ENCODE results near the gene CEMIP.
A peak's percentile ranks its signal among the peaks of the same experiment; 100 is the strongest.

Gene CEMIP

DNA sequence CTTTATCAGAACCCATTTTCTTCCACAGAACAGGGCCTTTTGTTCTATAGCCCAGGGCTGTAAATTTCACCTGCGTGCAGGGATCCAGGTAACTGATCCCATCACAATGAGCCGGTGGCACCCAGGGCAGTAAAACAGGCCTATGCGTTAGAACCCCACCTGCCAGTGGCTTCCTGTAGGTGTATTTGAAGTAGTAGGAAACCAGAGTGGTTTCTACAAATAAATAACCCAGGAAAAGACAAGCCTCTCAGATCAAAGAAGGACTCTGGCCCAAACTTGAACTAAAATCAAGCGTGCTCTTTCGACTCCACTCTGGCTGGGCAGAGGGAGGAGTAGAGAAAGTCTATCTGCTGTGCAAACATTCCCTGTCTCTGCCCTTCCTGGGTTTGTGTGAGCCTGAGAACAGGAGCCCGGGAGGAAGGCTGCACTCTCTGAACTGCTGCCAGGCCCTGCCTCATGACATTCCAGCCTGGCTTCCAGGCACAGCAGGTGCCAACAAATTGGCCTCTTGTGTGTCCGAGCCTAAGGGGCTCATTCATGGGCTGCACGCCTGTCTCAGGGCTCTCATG is 77.7 kb downstream of the CEMIP start:
- peak; percentile 47 for DNase-seq

- no peak for DNase-seq
Measured at GRCh38 chr15:80861731-80862170, 82.6 kb downstream of the CEMIP start.

- no peak for DNase-seq
Measured at GRCh38 chr15:80864666-80865065, 85.5 kb downstream of the CEMIP start.

DNA sequence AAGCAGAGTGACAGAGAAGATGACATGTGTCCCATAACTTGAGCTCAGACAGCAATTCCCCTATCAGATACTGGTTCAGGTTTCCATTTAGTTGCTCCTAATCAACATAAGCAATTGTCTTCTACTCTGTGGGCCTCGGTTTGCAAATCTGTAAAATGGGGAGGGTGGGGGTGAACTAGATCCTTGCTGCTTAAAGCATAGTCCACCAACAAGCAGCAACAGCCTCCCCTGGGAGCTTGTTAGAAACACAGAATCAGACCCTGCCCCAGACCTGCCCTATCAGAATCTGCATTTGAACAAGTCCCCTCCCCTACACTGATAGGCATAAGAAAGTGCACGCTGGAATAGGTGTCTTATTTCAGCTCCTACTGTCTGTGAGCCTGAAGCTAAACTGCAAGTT is 87.8 kb downstream of the CEMIP start:
- no peak for DNase-seq

DNA sequence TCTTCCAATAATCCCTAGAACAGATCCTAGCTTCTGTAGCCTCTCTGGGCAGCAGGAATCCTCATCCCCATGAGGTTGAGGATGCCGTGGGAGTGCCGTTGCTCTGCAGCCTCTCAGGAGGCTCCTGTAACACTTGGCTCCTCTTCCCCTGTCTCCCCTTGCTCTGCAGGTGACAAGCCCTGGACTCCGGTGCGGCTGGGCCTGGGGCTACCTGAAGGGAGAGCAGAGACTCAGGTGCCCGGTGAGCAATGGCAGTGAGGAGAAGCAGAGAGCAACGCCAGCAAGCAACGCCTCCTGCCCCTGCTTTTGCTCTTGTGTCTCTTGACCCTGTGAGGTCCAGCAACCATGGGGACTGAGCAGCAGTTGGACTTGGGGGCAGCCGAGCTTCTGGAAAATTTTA is 91.2 kb downstream of the CEMIP start:
- no peak for DNase-seq

- no peak for DNase-seq
Measured at GRCh38 chr15:80870893-80871292, 91.7 kb downstream of the CEMIP start.

DNA sequence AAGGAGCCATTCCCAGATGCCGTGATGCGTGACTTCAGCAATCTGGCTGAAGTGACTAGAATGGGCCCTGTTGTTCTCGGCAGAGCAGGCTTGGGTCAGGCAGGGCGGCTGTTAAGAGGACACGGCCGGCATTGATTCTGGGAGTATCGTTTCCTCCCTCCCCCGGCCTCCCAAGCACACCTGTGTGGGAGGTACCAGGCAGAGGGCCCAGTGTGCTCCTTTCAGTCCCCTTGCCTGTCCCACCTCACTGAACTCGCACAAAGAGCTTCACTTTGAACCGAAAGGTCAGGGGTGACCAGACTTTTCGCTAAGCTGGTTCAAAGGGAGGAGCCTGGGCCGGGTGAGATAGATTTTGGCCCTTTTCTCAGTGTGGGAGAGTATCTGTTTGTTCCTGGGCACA is 92.7 kb downstream of the CEMIP start:
- no peak for DNase-seq

GRCh38 chr15:80873366-80873952 is 94.3 kb downstream of the CEMIP start:
- DNase-seq: no peak

GRCh38 chr15:80875568-80876347 is 96.6 kb downstream of the CEMIP start:
- DNase-seq: no peak

DNA sequence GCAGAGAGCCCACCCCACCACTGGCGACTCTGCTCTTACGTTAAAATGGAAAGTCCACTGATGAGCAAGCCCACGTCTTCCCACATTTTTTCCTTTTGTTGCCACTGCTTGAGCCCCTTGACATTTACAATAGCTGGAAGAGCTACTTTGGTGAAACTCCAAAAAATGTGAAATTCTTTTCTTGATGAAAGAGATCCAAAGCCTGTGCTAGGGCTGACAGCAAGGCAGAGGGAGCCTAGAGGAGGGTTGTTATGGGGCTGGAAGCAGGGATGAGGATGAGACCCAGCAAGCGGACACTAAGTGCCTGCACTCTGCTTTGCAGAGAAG is 97.1 kb downstream of the CEMIP start:
- no peak for DNase-seq

DNA sequence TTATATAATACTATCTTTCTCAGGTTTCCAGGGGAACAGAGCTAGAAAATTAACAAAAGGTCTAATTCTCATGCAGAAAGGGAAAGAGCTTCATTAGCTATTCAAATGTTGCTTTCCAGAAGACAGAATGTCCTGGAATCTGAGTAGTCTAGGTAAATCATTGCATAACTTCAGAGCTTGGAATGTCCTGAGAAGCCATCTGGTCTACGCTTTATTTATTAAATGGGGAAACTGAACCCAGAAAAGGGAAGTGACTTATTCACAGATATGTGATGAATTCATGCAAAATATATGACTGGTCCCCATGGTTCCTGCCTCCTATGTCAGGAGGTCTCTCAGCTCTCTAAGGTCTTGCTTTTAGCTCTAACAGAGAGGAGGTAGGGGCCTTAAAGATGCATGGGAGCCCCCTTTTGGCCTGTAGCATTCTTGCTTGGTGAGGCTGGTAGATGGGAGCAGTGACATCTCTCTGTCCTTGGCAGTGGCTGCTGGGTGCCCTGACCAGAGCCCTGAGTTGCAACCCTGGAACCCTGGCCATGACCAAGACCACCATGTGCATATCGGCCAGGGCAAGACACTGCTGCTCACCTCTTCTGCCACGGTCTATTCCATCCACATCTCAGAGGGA is 99.2 kb downstream of the CEMIP start:
- DNase-seq: no peak

GRCh38 chr15:80878867-80879250 is 99.7 kb downstream of the CEMIP start:
- no peak for DNase-seq

GRCh38 chr15:80880086-80880485 is 100.9 kb downstream of the CEMIP start:
- no peak for DNase-seq

DNA sequence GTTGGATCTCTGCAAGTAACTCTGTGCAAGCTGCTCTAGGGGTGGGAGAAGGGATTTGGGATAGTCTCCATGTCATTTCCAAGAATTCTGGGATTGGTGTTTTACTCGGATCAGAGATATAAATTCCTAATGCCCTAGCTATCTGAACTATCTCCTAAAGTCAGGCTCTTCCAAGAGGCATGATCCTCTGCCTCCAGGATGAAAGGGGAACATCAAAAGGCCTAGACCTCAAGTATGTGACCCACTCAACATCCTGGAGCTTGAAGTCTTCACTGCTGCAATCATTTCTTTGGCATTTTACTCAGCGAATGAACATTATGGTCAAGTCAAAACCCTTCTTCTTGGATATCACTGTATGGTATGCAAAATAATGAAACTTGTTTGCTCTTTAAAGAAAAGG is 104.5 kb downstream of the CEMIP start:
- no peak for DNase-seq

DNA sequence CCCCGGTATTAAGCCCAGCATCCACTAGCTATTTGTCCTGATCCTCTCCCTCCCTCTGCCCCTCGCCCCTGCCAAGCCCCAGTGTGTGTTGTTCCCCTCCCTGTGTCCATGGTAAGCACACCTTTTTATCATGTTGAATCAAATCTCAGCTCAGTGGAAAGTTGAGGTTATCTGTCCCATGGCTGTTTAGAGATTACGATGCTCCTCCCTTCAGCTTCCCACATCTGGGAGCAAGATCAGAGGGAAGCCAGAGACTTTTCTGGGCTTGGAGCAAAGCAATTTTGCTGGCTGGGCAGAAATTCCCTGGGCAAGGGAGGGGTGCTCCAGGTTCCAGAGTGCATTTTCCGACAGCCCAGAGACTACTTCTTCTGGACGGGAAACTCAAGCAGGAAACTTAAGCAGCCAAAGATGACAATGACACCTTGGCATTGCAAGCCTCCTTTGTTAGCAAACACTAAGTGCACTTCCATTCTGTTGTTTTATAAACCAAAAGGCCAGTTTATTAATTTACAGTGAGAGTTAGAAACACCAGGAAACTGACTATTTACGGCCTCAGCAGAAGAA is 105.9 kb downstream of the CEMIP start:
- DNase-seq: no peak

DNA sequence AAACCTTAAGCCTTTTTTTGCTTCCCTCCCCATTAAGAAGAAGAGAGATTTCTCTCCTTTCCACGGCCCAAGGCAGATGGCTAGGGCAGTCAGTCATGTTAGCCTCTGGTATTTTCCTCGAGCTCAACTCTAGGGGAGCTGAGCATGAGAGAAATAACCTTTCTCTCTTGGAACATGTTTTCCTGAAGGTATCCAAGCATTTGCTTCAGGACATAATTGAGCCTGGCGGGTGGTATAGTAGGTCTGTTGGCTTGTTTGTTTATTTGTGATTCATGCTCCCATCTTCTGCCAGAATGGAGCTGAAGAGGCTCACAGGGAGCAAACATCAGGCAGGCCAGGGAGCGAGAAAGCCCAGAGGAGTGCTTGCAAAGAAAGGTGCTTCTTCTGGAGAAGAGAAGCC is 108.0 kb downstream of the CEMIP start:
- DNase-seq: peak; percentile 56

DNA sequence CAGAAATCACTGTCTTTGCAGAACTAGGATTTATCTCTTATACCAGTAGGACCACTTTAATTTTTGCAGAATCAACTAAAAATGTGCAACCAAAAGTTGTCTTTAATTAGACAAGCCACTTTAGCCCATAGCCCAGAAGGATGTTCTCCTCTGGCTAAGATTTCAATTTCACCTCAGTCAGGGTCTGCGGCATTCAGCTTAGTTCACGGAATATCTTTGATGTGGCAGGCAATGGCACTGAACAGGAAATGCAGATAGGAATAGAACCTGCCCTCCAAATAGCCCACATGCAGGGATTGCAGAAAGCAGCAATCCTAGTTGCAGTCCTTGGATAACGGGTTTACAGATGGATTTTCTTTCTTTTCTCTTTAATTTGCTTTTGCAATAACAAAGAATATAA is 109.7 kb downstream of the CEMIP start:
- DNase-seq: no peak

DNA sequence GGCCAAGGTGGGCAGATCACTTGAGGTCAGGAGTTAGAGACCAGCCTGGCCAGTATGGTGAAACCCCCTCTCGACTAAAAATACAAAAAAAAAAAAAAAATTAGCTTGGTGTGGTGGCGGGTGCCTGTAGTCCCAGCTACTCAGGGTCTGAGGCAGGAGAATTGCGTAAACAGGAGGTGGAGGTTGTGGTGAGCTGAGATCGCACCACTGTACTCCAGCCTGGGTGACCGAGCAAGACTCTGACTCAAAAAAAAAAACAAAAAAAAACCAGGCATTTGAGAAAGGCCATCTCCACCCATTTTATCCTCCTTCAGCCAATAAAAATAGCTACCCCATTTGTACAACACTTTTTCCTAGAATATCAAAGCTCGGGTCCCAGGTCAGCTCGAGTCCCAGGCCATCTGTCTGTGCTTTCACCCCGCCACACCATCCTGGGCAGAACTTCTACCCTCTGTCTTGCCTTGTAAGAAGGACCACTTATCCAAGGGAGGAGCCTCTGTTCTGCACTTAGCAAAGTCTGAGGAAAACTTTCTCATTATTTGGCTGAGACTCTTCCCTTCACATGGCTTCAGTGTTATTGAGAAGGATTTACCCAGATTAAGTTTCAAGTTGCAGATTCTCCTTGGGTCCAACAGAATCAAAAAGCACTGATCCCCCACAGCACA is 111.3 kb downstream of the CEMIP start:
- no peak for DNase-seq

DNA sequence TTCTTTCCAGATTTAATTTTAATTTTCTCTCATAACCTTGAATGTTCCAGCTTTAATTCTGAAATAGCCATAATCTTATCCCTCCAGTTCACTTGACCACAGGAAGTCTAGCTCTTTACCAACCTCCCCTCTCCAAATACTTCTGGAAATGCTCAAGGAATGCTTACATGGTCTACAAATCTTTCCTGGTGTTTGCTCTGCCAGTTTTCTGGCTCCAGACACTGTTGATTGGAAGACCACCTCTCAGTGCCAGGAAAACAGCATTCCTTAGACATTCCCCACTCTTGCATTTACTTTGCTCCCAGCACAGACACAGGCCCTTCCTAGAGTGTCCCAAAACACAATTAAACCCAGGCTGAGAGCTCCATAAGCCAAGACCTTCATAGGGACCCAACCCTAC is 111.8 kb downstream of the CEMIP start:
- no peak for DNase-seq

- DNase-seq: no peak
Measured at GRCh38 chr15:80892414-80892813, 113.2 kb downstream of the CEMIP start.

- DNase-seq: no peak
Measured at GRCh38 chr15:80893777-80894176, 114.6 kb downstream of the CEMIP start.

DNA sequence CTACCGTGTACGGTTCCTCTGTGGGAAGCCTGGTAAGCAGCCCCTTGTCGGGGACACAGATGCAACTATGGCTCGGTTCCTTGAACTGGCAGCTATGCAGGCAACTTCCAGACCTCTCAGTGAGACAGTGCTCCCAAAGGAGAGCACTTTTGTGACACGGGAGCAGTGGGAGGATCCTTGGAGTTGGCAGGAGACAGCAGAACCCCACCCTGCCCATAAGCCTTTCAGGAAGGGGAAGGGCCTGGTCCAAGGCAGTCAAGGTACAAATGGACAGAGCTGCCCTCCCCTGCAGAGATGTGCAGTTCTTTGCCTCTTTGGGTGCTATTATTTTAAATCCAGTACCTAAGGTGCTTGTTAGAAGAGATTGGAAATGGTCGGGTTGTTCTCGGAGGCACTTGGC is 115.9 kb downstream of the CEMIP start:
- no peak for DNase-seq

DNA sequence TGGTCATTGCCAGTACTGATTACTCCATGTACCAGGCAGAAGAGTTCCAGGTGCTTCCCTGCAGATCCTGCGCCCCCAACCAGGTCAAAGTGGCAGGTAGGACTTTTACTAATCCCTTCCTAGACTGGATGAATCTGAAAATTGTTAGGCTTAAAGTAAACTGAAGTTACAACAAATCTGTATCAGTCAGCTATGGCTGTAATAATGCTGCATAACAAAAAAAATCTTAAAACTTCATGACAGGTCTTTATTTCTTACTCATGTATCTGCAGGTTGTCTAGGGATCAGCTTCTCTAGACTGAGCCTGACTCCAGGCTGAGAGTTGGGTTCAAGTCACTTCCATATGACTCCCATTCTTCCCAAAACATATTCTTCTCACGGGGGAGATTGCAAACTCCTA is 116.8 kb downstream of the CEMIP start:
- DNase-seq: no peak

Data from COR-L47 (cell line).